ENCODE results near the gene PLPPR4. TPM values are rescaled to one million over a fixed set of nuclear protein-coding genes. Genes with fewer than 3 reads are reported as not detected.

PLPPR4 gene
- polyA plus RNA-seq, 1 donor (not counting 4 experiments of a cell fraction or from before 2014, with no cell fraction given): not detected

GRCh38 chr1:99268021-99268420, 3.7 kb downstream of the PLPPR4 start:
- Histone ChIP-seq H2AFZ (ENCODE audit: control insufficient read depth, low read length) (no peak overlapping the region), H3K4me3 (ENCODE audit: control insufficient read depth in 2 of 3, extremely low read depth in 1 of 3, insufficient read depth in 2 of 3, low read depth in 1 of 3, low read length in 3 of 3) (no peak overlapping the region), H3K79me2 (ENCODE audit: control insufficient read depth, insufficient read depth, low read length) (no peaks in the 10 kb centered on the region), H4K20me1 (ENCODE audit: control insufficient read depth, extremely low read depth, insufficient read depth, low read length) (no peaks in the 10 kb centered on the region), H3K27me3 (ENCODE audit: control insufficient read depth, extremely low read depth, insufficient read depth, low read length) (peaks cover 20% of the 10 kb centered on the region), H3K27ac (ENCODE audit: control insufficient read depth, insufficient read depth, low read length) (no peak overlapping the region), H3K36me3 (ENCODE audit: control insufficient read depth in 2 of 2, extremely low read depth in 1 of 2, insufficient read depth in 2 of 2, low read length in 2 of 2) (no peaks in the 10 kb centered on the region), H3K9me3 (ENCODE audit: control insufficient read depth, low read depth, low read length) (no peaks in the 10 kb centered on the region), H3K4me1 (ENCODE audit: control insufficient read depth, extremely low read depth, insufficient read depth, low read length) (peaks cover 6% of the 10 kb centered on the region), H3K9ac (ENCODE audit: control insufficient read depth, extremely low read depth, insufficient read depth, low read length) (no peak overlapping the region), H3K4me2 (ENCODE audit: control insufficient read depth, extremely low read depth, insufficient read depth, low read depth, low read length) (no peak overlapping the region), H3K9me1 (ENCODE audit: control insufficient read depth, extremely low read depth, insufficient read depth, low read length) (no peaks in the 10 kb centered on the region)
- dilution Hi-C loops (cut with MboI; ENCODE audit: extremely low pct_ligation_motif_present, low sequenced_read_pairs): no loop called here
- no peak for FAIRE-seq
- DNase-seq (ENCODE audit: low read depth, low spot score): no peak
- TF ChIP-seq CTCF (optimal IDR thresholded peaks at IDR 0.05 in 1 of 3, IDR thresholded peaks at IDR 0.05 in 1 of 3, conservative IDR thresholded peaks at IDR 0.05 in 1 of 3; ENCODE audit: extremely low read depth in 1 of 3, insufficient read depth in 2 of 3, low read length in 3 of 3) (no peak), EZH2 (IDR thresholded peaks at IDR 0.05; ENCODE audit: low read length) (no peak)

GRCh38 chr1:99269321-99269720, 5.0 kb downstream of the PLPPR4 start:
- no peak overlapping the region for H3K4me3 ChIP-seq (ENCODE audit: control insufficient read depth in 2 of 3, extremely low read depth in 1 of 3, insufficient read depth in 2 of 3, low read depth in 1 of 3, low read length in 3 of 3)
- H3K79me2 ChIP-seq (ENCODE audit: control insufficient read depth, insufficient read depth, low read length): no peaks in the 10 kb centered on the region
- dilution Hi-C loops (cut with MboI; ENCODE audit: extremely low pct_ligation_motif_present, low sequenced_read_pairs): no loop called here
- no peaks in the 10 kb centered on the region for H3K9me1 ChIP-seq (ENCODE audit: control insufficient read depth, extremely low read depth, insufficient read depth, low read length)
- H3K9ac ChIP-seq (ENCODE audit: control insufficient read depth, extremely low read depth, insufficient read depth, low read length): no peak overlapping the region
- H3K27ac ChIP-seq (ENCODE audit: control insufficient read depth, insufficient read depth, low read length): no peak overlapping the region
- no peak overlapping the region for H2AFZ ChIP-seq (ENCODE audit: control insufficient read depth, low read length)
- H3K9me3 ChIP-seq (ENCODE audit: control insufficient read depth, low read depth, low read length): no peaks in the 10 kb centered on the region
- no peaks in the 10 kb centered on the region for H4K20me1 ChIP-seq (ENCODE audit: control insufficient read depth, extremely low read depth, insufficient read depth, low read length)
- TF ChIP-seq CTCF (optimal IDR thresholded peaks at IDR 0.05 in 1 of 3, IDR thresholded peaks at IDR 0.05 in 1 of 3, conservative IDR thresholded peaks at IDR 0.05 in 1 of 3; ENCODE audit: extremely low read depth in 1 of 3, insufficient read depth in 2 of 3, low read length in 3 of 3): no peak
- TF ChIP-seq EZH2 (IDR thresholded peaks at IDR 0.05; ENCODE audit: low read length): no peak
- H3K36me3 ChIP-seq (ENCODE audit: control insufficient read depth in 2 of 2, extremely low read depth in 1 of 2, insufficient read depth in 2 of 2, low read length in 2 of 2): no peaks in the 10 kb centered on the region
- H3K4me2 ChIP-seq (ENCODE audit: control insufficient read depth, extremely low read depth, insufficient read depth, low read depth, low read length): no peak overlapping the region
- no peak for FAIRE-seq
- peaks cover 6% of the 10 kb centered on the region for H3K4me1 ChIP-seq (ENCODE audit: control insufficient read depth, extremely low read depth, insufficient read depth, low read length)
- peaks cover 7% of the 10 kb centered on the region for H3K27me3 ChIP-seq (ENCODE audit: control insufficient read depth, extremely low read depth, insufficient read depth, low read length)
- DNase-seq (ENCODE audit: low read depth, low spot score): no peak

Measured in keratinocyte (primary cell).